Measurements from ENCODE around the gene RAB36. TPM values are rescaled to one million over a fixed set of nuclear protein-coding genes. Genes with fewer than 3 reads are reported as not detected.

Gene RAB36
- total RNA-seq, 3 donors from 2014 or later, result 1.0 to 6.4 (median 1.2) TPM

- Histone ChIP-seq H3K4me1 (ENCODE audit: low read depth) (peaks cover 20% of the 10 kb centered on the region), H3K4me3 (no peak overlapping the region), H3K9me3 (peaks cover 11% of the 10 kb centered on the region), H3K36me3 (ENCODE audit: low read depth) (no peaks in the 10 kb centered on the region)
- DNase-seq (no peak), ATAC-seq (no peak)
- intact Hi-C loops (cut with DNase I, micrococcal nuclease), result loop anchor here in 1 of 2 donors (5.0 kb wide), 1 partner anchor 105 kb away; no protein-coding TSS in a partner anchor
- no peak for TF ChIP-seq CTCF (IDR thresholded peaks at IDR 0.05)
These were observed 31.9 kb downstream of the RAB36 start for GRCh38 chr22:23177197-23177596.

GRCh38 chr22:23178512-23179254 is 33.4 kb downstream of the RAB36 start:
- peaks cover 11% of the 10 kb centered on the region for H3K9me3 ChIP-seq
- no peak overlapping the region for H3K4me3 ChIP-seq
- DNase-seq, result peak; percentile 68 to 79 (median 71)
- H3K36me3 ChIP-seq (ENCODE audit: low read depth), result no peaks in the 10 kb centered on the region
- peaks cover 34% of the 10 kb centered on the region for H3K4me1 ChIP-seq (ENCODE audit: low read depth)
- intact Hi-C loops (cut with DNase I, micrococcal nuclease), result loop anchor here (2.0 to 5.0 kb wide), 2 partner anchors 100 to 104 kb away; no protein-coding TSS in a partner anchor
- TF ChIP-seq CTCF (IDR thresholded peaks at IDR 0.05), result peak; percentile 92
- peak; percentile 64 for ATAC-seq

- intact Hi-C loops (cut with DNase I, micrococcal nuclease), result loop anchor here (2.0 to 5.0 kb wide), 2 partner anchors 99 to 103 kb away; no protein-coding TSS in a partner anchor
These were observed 34.4 kb downstream of the RAB36 start for GRCh38 chr22:23179381-23180299.

GRCh38 chr22:23180301-23180892 is 35.1 kb downstream of the RAB36 start, which contains the start of gene BCR:
BCR (plus strand) TSS chr22:23180509; CDS start chr22:23180961, 452 bp downstream.
- no peak for TF ChIP-seq CTCF (IDR thresholded peaks at IDR 0.05)
- H3K9me3 ChIP-seq, result peaks cover 11% of the 10 kb centered on the region
- peak within 1 kb of the TSS; percentile 44 for H3K4me3 ChIP-seq
- DNase-seq (peak; percentile 72 to 84 (median 78)), ATAC-seq (peak; percentile 86)
- peaks cover 39% of the 10 kb centered on the region for H3K4me1 ChIP-seq (ENCODE audit: low read depth)
- intact Hi-C loops (cut with DNase I, micrococcal nuclease), result no loop called here
- no peaks in the 10 kb centered on the region for H3K36me3 ChIP-seq (ENCODE audit: low read depth)

More at GRCh38 chr22:23179381-23180299, 34.4 kb downstream of the RAB36 start:
- DNase-seq (peak in 1 of 3 donors; percentile 62), ATAC-seq (peak; percentile 5)
- Histone ChIP-seq H3K36me3 (ENCODE audit: low read depth) (no peaks in the 10 kb centered on the region), H3K9me3 (peaks cover 11% of the 10 kb centered on the region), H3K4me1 (ENCODE audit: low read depth) (peaks cover 39% of the 10 kb centered on the region), H3K4me3 (no peak overlapping the region)
- no peak for TF ChIP-seq CTCF (IDR thresholded peaks at IDR 0.05)
